ENCODE data around the gene TSPAN4. TPM values are rescaled to one million over a fixed set of nuclear protein-coding genes. Genes with fewer than 3 reads are reported as not detected.

The TSPAN4 gene
- total and polyA plus RNA-seq, 2 of the 13 experiments (the other 11 are each of a cell fraction or from before 2014, with no cell fraction given), result 31.7 to 68.3 TPM

- TF ChIP-seq SKIL (CRISPR knock-in tag; IDR thresholded peaks at IDR 0.05; ENCODE audit: borderline replicate concordance) (peak; percentile 21; the same call in 1 of the 2 replicates), AHDC1 (CRISPR knock-in tag; IDR thresholded peaks at IDR 0.05; ENCODE audit: borderline replicate concordance) (peak; percentile 60), CBX2 (IDR thresholded peaks at IDR 0.05; ENCODE audit: low read depth, low read length) (no peak), CBX2 (CRISPR knock-in tag; IDR thresholded peaks at IDR 0.05; ENCODE audit: low read depth) (no peak), ZXDC (CRISPR knock-in tag; IDR thresholded peaks at IDR 0.05) (peak; percentile 64; the same call in 1 of the 2 replicates), ATM (IDR thresholded peaks at IDR 0.05; ENCODE audit: borderline replicate concordance) (no peak), ZNF34 (CRISPR knock-in tag; IDR thresholded peaks at IDR 0.05; ENCODE audit: borderline replicate concordance) (peak; percentile 89), SCMH1 (CRISPR knock-in tag; IDR thresholded peaks at IDR 0.05; ENCODE audit: borderline replicate concordance) (no peak), SMAD9 (CRISPR knock-in tag; IDR thresholded peaks at IDR 0.05) (no peak), ZNF253 (CRISPR knock-in tag; IDR thresholded peaks at IDR 0.05; ENCODE audit: borderline replicate concordance) (peak; percentile 44; the same call in 1 of the 2 replicates), SALL2 (CRISPR knock-in tag; IDR thresholded peaks at IDR 0.05) (peak; percentile 78), CERS6 (CRISPR knock-in tag; IDR thresholded peaks at IDR 0.05) (peak; percentile 57; the same call in 1 of the 2 replicates), ISL2 (CRISPR knock-in tag; IDR thresholded peaks at IDR 0.05) (peak; percentile 30), SATB2 (CRISPR knock-in tag; IDR thresholded peaks at IDR 0.05) (no peak; the same call in 1 of the 2 replicates)
Observed at GRCh38 chr11:809287-810039, 33.2 kb upstream of the TSPAN4 start, which contains the start of gene RPLP2 (continued).
